NCI-H526 (cell line): Measurements from ENCODE around the gene TAF4.

Experiments
- DNase-seq, 2 experiments: peaks; one replicate each; lab custom pipeline; 2025; lab: John Stamatoyannopoulos, UW

The TAF4 gene

GRCh38 chr20:62044631-62045030, 21.1 kb downstream of the TAF4 start:
- DNase-seq = no peak

GRCh38 chr20:62043131-62043914, 22.4 kb downstream of the TAF4 start:
- no peak for DNase-seq

GRCh38 chr20:62042025-62042820, 23.5 kb downstream of the TAF4 start:
- DNase-seq = peak in 1 of 2 experiments; percentile 33

- no peak for DNase-seq
These were observed 24.7 kb downstream of the TAF4 start for GRCh38 chr20:62040933-62041332.

- peak in 1 of 2 experiments; percentile 54 for DNase-seq
These were observed 25.2 kb downstream of the TAF4 start for GRCh38 chr20:62040381-62040922.

GRCh38 chr20:62039738-62040137, 25.9 kb downstream of the TAF4 start:
- peak; percentile 75 to 83 for DNase-seq

GRCh38 chr20:62032609-62033368, 32.9 kb downstream of the TAF4 start:
- DNase-seq = no peak

GRCh38 chr20:62031462-62032092, 34.1 kb downstream of the TAF4 start:
- no peak for DNase-seq

- no peak for DNase-seq
These were observed 34.7 kb downstream of the TAF4 start for GRCh38 chr20:62030834-62031434.

- no peak for DNase-seq
These were observed 35.3 kb downstream of the TAF4 start for GRCh38 chr20:62030357-62030756.

- no peak for DNase-seq
These were observed 35.7 kb downstream of the TAF4 start for GRCh38 chr20:62029949-62030348.

GRCh38 chr20:62029296-62029695, 36.4 kb downstream of the TAF4 start:
- DNase-seq = no peak

- no peak for DNase-seq
These were observed 37.3 kb downstream of the TAF4 start for GRCh38 chr20:62028384-62028783.

- DNase-seq = no peak
These were observed 37.9 kb downstream of the TAF4 start for GRCh38 chr20:62027698-62028321.

- DNase-seq = no peak
These were observed 38.6 kb downstream of the TAF4 start for GRCh38 chr20:62027116-62027515.

- no peak for DNase-seq
These were observed 39.2 kb downstream of the TAF4 start for GRCh38 chr20:62026564-62026856.

- peak in 1 of 2 experiments; percentile 39 for DNase-seq
These were observed 39.7 kb downstream of the TAF4 start for GRCh38 chr20:62025832-62026563.

- DNase-seq = no peak
These were observed 40.3 kb downstream of the TAF4 start for GRCh38 chr20:62025394-62025793.

- no peak for DNase-seq
These were observed 41.7 kb downstream of the TAF4 start for GRCh38 chr20:62023935-62024334.

- DNase-seq = no peak
These were observed 43.0 kb downstream of the TAF4 start for GRCh38 chr20:62022575-62023139.
